Myocyte (in vitro differentiated cells): ENCODE measurements around the gene TIMP3. TPM values are rescaled to one million over a fixed set of nuclear protein-coding genes. Genes with fewer than 3 reads are reported as not detected.
A peak's percentile ranks its signal among the peaks of the same experiment; 100 is the strongest.

ENCODE experiments used
- DNase-seq: peaks from one replicate; pipeline ENCODE4 v3.0.0-alpha.2; 2012; ENCODE audit warnings: low read depth
- total RNA-seq: library from RNA; depleted of rRNA; stranded (reverse); fragments of >200 nt; gene quantifications from 2 replicates; pipeline ENCODE4 v1.2.3, GENCODE V29; 2014

The TIMP3 gene
- total RNA-seq, 1 donor from 2014 or later: 5.2 TPM

GRCh38 chr22:32827049-32827602 lies 25.6 kb downstream of the TIMP3 start:
- peak; percentile 43 for DNase-seq

DNA sequence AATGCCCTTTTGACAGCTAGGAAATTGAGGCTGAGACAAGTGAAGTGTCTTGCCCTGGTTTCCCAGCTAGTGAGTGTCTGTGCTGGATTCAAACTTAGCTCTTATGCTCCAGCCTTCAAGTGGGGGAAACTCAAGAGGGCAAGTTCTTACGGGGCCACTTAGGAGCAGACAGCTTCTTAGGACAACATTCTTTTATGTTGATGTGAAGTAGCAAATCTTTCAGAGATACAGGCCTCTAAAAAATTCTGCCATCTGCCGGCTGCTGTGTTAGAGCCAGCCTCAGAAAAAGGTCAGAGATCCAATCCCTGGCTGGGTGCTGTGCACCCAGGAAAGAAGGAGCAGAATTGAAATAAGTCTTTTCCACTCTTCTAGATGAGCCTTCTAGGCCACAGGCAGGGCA lies 26.6 kb downstream of the TIMP3 start:
- no peak for DNase-seq

DNA sequence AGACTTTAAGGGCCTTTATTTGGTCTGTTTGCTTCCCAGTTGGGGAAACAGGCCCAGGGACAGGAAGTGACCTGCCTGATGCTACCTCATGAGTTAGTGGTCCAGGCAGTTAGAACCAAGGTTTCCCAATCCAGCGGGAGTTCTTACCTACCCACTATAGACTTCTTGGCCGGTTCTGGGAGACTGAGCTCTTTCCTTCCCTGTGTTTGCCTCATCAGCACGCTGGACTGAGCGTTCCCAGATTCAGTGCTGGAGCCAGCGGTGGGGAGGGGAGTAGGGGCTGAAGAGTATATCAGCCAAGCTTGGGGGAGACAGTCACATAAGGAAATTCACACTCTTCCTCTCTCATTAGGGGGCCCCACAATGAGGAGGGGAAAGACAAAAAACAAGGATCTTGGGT lies 27.1 kb downstream of the TIMP3 start:
- DNase-seq: no peak

DNA sequence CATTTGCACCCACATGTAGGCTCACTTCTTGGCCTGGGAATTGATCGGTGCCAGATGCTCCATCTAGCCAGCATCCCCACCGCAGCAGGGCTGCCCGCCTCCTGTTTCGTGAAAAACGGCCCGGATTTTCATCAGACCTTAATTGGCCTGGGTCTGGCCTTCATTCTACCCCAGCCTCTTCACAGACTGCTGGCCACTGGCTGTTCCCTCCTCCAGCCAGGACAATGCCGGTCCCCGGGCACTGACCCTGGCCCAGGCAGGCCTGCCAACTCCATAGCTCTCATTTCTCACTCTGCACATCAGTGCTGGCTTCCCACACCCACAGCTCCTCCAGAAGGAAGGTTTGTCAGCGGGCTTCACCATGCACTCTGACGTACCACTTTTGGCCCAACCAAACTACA lies 27.9 kb downstream of the TIMP3 start:
- DNase-seq: no peak

DNA sequence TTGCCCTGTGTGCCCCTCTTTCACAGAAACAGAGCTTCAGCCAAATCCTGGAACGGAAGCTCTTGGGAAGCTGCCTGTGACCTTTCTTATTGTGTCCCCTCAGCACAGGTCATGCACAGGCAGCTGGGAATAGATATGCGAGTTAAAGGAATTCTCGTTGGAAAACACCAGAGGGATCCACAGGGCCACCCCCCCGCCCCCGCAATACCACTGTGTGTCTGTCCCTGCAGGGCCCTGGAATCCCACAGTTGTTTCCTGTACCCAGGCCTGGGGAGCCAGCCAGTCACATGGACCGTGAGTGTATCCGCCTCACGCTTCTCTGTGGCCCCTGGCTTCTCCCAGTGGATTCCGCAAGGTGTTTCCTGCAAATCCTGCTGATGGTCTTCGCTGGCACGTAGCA lies 29.0 kb downstream of the TIMP3 start:
- no peak for DNase-seq

DNA sequence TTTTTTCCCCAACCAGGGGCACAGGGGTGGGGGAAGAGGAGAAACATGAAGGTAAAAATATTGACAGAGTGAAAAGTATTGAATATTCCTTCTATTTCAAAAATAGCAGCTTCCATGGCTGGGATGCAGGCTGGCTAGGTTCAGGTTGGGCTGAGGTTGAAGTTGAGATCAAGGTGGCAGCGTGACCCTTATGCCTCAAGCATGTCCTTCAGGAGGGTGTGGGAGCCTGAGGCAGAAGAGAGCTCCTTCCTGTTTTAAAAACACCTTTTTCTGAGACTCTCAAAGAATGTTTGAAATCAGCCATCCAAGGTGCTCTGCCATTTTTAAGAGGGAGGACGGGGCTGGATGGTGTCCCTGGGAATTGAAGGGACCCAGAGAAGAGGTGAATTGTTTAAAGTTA lies 29.5 kb downstream of the TIMP3 start:
- DNase-seq: no peak

GRCh38 chr22:32831584-32831983 lies 30.1 kb downstream of the TIMP3 start:
- no peak for DNase-seq

DNA sequence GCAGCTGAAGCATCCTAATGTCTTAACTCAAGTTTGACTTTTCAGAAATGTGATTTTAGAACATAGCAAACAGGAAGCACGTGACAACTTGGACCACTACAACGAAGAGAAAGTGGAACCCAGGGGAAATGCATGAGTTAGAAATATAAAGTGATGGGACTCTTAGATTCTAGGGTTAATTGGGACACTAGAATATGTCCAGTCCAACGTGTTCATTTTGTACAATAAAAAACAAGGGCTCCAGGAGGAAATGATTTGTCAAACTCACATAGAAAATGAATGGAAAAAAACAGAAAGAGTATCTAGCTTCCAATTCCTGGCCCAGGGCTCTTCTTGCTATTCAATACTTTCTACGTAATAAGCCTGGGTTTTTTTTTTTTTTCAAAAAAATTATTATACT lies 30.7 kb downstream of the TIMP3 start:
- DNase-seq: no peak

DNA sequence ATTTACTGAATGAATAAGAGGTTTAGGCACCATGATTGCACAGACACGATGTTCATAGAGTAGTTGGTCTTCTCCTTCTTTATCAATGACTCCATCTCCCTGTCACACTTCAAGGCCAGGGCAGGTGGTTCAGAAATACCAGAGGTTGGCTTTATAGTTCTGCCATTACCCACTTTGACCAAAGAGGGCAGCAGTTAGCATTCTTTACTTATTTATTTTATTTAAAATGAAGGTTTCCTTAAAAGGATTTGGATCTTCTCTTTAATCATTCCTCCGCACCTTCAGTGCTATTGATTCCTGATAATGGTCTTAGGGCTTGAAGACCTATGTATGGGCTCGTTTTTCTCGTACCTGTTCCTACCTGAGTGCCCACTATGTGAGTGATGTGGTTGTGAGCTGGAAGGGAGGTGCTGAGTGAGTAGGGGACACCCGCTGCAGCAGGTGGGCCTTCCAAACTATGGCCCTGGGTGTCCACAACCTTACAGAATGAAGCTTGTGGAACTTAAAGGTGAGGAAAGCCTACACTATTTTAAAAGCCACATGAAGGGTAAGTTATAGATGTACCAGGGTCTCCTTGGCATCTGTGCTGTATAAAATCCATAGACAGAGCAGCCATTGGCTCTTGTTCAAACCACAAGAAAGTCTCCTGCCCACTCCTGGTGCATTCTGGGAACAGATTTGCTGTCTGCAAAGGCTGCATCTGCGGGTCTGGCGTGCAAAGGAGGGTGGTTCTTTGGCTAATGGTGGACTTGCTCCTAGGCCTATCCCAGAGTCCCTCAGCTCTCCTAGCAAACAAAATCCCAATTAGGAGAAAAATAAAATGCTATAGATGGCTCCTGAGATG lies 35.0 kb downstream of the TIMP3 start:
- DNase-seq: peak; percentile 28

DNA sequence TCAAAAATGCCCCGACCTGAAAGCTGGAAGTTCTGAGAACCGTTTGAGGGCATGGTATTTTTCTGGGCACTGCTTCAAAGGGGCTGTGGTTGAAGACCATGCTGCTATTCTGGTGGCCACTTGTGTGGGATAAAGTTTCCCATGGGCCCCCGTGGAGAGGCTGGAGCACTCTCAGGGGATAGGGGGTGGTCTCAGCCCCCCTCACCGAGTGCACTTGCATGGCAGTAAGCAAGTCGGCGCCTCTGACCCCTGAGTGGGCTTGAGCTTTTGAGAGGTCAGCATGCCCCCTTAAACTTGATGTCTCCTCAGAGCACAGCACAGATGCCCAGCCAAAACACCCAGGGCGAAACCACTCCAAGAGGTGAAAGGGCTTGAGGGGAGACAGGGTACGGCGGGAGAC lies 35.6 kb downstream of the TIMP3 start:
- DNase-seq: no peak

DNA sequence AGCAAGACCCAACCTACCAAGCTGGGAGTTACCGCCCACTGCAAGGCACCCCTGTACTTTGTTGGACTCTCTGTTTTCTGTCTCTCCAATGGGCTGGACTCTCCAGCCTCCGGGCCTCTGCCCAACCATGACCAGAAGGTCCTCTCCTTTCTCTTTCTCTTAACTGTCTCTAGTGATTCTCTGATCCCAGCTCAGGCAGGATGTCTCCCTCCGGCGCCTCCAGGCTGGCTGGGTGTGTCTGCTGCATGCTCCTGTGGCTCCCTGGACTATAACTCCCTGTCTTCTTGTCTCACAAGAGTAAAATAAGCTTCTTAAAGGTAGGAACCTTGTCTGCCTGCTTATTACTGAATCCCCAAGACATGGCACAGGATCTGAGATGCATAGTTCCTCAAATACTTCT lies 36.3 kb downstream of the TIMP3 start:
- no peak for DNase-seq

GRCh38 chr22:32839831-32840584 lies 38.5 kb downstream of the TIMP3 start:
- no peak for DNase-seq

DNA sequence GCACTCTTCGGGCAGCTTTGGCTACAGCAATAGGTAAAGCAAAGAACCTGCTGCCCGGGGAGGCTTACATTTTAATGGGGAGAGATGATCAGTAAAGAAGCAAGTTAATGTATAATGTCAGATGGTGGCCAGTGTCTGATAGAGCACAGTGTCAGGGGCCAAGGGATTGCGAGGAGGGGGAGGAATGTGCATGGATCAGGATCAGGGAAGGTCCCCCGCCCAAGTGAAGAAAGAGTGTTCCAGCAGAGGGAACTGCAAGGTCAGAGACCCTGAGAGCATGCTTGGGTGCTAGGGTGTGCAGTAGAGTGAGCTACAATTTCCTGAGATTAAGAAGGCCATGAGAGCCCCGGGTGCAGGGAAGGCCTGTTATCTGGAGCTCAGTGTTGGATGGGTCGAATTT lies 39.7 kb downstream of the TIMP3 start:
- DNase-seq: no peak

GRCh38 chr22:32842486-32842885 lies 41.0 kb downstream of the TIMP3 start:
- DNase-seq: no peak

DNA sequence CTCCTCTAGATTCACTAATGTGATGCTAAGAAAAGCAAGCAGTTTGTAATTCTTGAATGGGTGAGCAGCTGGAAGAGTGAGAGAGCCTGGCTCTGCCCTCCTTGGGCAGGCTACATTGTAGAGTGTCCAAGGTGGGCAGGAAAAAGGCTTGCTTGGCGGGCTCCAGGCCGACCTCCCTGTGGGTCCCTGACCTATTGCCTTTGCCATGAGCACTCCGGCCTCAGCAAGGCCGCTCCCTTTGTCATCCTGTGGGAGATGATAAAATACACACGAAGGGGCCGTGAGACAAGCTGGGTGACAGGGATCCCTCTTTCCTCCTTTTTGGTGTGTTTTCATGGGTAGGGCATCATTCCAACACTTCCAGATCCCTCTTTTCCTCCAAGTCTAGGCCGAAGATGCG lies 41.8 kb downstream of the TIMP3 start:
- DNase-seq: no peak

GRCh38 chr22:32844251-32844650 lies 42.7 kb downstream of the TIMP3 start:
- DNase-seq: no peak

DNA sequence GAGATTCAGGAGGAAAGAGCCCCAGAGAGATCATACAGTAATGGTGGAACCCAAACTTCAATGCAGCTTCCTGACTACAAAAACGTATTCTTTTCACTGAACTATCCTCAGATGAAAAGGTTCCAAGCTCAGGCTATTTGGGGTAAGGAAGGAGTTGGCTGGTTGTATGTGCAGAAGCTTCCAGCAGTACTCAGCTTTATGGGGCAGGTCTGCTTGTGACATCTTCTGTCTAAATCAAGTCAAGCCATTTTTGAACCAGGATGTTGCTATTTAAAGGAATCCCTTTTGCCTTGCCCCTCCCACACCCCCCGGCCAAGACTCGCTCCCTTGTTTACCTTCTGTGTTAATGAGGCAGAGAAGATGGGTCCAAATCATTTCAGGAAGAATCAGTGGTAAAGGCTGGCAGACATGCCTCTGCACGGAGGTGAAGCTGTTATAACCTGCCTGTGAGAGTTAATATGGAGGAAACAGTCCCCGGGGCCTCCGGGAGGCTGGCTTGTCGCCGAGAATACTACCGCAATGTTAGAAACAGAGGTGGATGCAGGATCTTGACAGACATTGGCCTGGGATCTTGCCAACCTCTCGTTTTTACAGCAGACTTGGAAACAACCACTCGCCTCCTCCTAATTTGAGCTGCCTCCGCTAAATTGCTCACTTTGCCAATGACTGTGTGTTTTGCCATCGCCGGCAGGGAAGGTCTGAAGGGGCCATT lies 45.4 kb downstream of the TIMP3 start:
- DNase-seq: no peak

- DNase-seq: no peak
Measured at GRCh38 chr22:32848226-32848625, 46.7 kb downstream of the TIMP3 start.

DNA sequence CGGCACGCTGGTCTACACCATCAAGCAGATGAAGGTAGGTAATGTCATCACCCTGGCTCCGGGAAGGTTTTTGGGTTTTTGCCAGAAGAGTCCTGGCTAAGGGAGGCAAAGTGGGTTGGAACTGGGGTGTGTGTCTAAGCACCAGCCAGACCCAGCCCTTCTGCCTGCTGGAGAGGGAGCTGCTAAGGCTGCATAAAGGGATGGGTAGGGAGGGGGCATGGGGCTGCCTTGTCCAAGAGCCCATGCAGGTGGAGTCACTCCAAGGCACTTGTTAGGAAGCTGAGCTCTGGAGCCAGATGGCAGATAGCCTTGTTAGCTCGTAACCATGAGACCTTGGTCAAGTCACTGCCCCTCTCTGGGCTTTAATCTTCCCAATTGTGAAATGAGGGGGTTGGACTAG lies 48.0 kb downstream of the TIMP3 start:
- no peak for DNase-seq

DNA sequence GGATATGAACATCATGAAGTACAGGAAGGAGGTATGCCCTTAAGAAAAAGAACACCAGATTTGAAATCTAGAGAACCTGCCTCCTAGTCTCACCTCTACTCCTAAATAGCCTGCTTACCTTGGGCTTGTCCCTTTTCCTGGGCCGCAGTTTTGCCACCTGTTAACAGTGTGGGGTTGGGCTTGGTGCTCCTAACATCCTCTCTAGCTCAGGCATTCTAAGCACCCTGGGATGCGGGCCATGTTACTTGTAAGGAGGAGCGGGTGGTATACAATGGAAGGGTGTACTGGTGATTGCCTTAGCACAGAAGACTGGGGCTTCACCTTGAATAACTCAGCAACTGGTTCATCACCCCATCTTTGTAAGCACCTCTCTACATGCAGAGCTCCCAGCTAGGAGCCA lies 48.7 kb downstream of the TIMP3 start:
- no peak for DNase-seq

DNA sequence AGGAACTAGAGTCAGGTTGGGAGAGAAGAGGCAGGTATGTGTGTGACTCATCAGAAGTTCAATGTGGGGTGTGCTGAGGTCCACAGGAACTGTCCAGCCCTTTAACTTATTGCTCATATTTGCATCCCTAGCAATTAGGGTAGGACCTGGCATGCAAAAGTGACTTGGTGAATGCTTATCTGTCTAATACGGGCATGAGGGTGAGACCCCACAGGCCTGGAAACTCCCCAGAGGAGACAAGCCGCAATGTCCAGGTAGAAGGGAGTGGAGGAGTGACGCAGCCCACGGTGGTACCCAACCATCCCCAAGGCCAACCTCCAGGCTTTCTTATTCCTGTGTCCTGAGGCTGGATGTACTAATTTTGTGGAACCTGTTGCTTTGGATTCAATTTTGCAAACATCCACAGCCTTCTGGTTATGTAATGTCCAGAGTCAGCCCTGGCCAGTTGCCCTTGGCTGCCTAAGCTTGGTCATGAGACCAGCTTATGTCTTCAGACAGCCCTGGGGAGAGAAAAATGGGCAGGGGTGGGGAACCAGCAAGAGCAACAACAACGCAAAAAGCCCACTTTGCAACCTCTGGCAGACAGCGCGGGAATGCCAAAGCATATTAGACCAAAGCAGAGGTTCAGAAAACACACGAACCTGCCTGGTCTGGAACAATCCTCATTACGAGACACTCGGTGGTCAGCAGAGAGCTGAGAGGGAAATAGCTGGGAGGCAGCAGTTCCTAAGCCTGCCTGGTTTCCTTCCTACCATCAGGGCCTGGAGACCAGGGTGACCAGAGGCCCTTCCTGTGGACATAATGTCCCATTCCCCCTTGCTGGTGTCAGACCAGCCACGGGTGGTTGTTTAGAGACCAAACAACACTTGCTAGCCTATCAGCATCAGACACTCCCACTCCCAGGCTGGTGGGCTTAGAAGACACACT lies 49.3 kb downstream of the TIMP3 start:
- DNase-seq: no peak
